Inflammatory macrophage treated with lipopolysaccharide for 1 hour (primary cell): ENCODE data around the gene CA12.

Experiments used
- DNase-seq, 2 donors: peaks; one replicate each; pipeline ENCODE4 v3.0.0-alpha.2; 2020 to 2022

CA12 gene

GRCh38 chr15:63401714-63402497, 20.3 kb upstream of the CA12 start:
- no peak for DNase-seq

GRCh38 chr15:63401078-63401477, 19.4 kb upstream of the CA12 start:
- DNase-seq: no peak

- no peak for DNase-seq
Observed at GRCh38 chr15:63398456-63398855, 16.8 kb upstream of the CA12 start.

GRCh38 chr15:63396152-63396928, 14.7 kb upstream of the CA12 start:
- no peak for DNase-seq

GRCh38 chr15:63395730-63396151, 14.1 kb upstream of the CA12 start:
- DNase-seq: no peak

GRCh38 chr15:63392361-63393009, 10.8 kb upstream of the CA12 start:
- DNase-seq: no peak

GRCh38 chr15:63391669-63392360, 10.2 kb upstream of the CA12 start:
- no peak for DNase-seq

GRCh38 chr15:63390689-63391088, 9.0 kb upstream of the CA12 start:
- DNase-seq: no peak

- no peak for DNase-seq
Observed at GRCh38 chr15:63389902-63390670, 8.4 kb upstream of the CA12 start.

GRCh38 chr15:63388511-63388910, 6.9 kb upstream of the CA12 start:
- DNase-seq: no peak

GRCh38 chr15:63387748-63388493, 6.3 kb upstream of the CA12 start:
- DNase-seq: no peak

- no peak for DNase-seq
Observed at GRCh38 chr15:63385911-63386531, 4.4 kb upstream of the CA12 start.

- no peak for DNase-seq
Observed at GRCh38 chr15:63384906-63385305, 3.3 kb upstream of the CA12 start.

GRCh38 chr15:63382966-63383710, 1.5 kb upstream of the CA12 start:
- DNase-seq: no peak

GRCh38 chr15:63380808-63381282, 801 bp downstream of the CA12 start:
- DNase-seq: no peak

- no peak for DNase-seq
Observed at GRCh38 chr15:63380151-63380807, 1.4 kb downstream of the CA12 start.

GRCh38 chr15:63379492-63380150, 2.0 kb downstream of the CA12 start:
- no peak for DNase-seq

- DNase-seq: no peak
Observed at GRCh38 chr15:63378946-63379345, 2.7 kb downstream of the CA12 start.
